ENCODE measurements around the gene LARP1.
"Not testable (repeated sequence)": the region's sequence is repeated elsewhere in the genome, so short reads cannot be mapped to it uniquely, and the experiment has no call there.

Gene LARP1

GRCh38 chr5:154755361-154756008 lies at the start of gene LARP1:
Gene LARP1, plus strand, starts transcription at chr5:154755377. Its CDS starts 381 bp downstream, at chr5:154755758.
- peak; percentile 23 for DNase-seq

GRCh38 chr5:154706416-154706815 lies 48.8 kb upstream of the LARP1 start:
- no peak for DNase-seq

GRCh38 chr5:154707641-154708040 lies 47.5 kb upstream of the LARP1 start:
- DNase-seq, result no peak

GRCh38 chr5:154708207-154708606 lies 47.0 kb upstream of the LARP1 start:
- DNase-seq, result peak; percentile 23

GRCh38 chr5:154708846-154709245 lies 46.3 kb upstream of the LARP1 start:
- DNase-seq, result peak; percentile 89

GRCh38 chr5:154709368-154710305 lies 45.5 kb upstream of the LARP1 start:
- DNase-seq, result no peak

- DNase-seq, result no peak
Observed at GRCh38 chr5:154712518-154713437, 42.4 kb upstream of the LARP1 start.

GRCh38 chr5:154713615-154714125 lies 41.5 kb upstream of the LARP1 start:
- peak; percentile 41 for DNase-seq

- peak; percentile 88 for DNase-seq
Observed at GRCh38 chr5:154714266-154714986, 40.8 kb upstream of the LARP1 start.

GRCh38 chr5:154721481-154722058 lies 33.6 kb upstream of the LARP1 start:
- DNase-seq, result no peak

- DNase-seq, result no peak
Observed at GRCh38 chr5:154722097-154722496, 33.1 kb upstream of the LARP1 start.

GRCh38 chr5:154722936-154723335 lies 32.2 kb upstream of the LARP1 start:
- no peak for DNase-seq

- no peak for DNase-seq
Observed at GRCh38 chr5:154723740-154724505, 31.3 kb upstream of the LARP1 start.

GRCh38 chr5:154727361-154727760 lies 27.8 kb upstream of the LARP1 start:
- no peak for DNase-seq

GRCh38 chr5:154728939-154729588 lies 26.1 kb upstream of the LARP1 start:
- DNase-seq, result no peak

GRCh38 chr5:154729613-154730012 lies 25.6 kb upstream of the LARP1 start:
- DNase-seq, result no peak

- not testable (repeated sequence) for DNase-seq
Observed at GRCh38 chr5:154730761-154731160, 24.4 kb upstream of the LARP1 start.

- no peak for DNase-seq
Observed at GRCh38 chr5:154732212-154732611, 23.0 kb upstream of the LARP1 start.

- peak; percentile 93 for DNase-seq
Observed at GRCh38 chr5:154734370-154735248, 20.6 kb upstream of the LARP1 start.

Data from inflammatory macrophage treated with lipopolysaccharide for 4 hours (primary cell).